Uterus (tissue), 4 donors: Measurements from ENCODE around the gene SAMD1. TPM values are rescaled to one million over a fixed set of nuclear protein-coding genes. Genes with fewer than 3 reads are reported as not detected.

ENCODE experiments used
- DNase-seq, 2 donors: peaks; one replicate each; pipeline ENCODE4 v3.0.0-alpha.2; 2019 to 2020
- H3K27ac ChIP-seq, 2 donors: fragments of 200-600 bp; sonication (generic); 1 replicate in 1 of 2; 2 replicates in 1 of 2; pipeline ENCODE4 v1.5.1; 2016 to 2018
- H3K27me3 ChIP-seq, 2 donors: fragments of 200-600 bp; sonication (generic); one replicate each; pipeline ENCODE4 v1.5.1; 2018 to 2019; ENCODE audit warnings: control low read depth in 1 of 2
- H3K36me3 ChIP-seq, 2 donors: fragments of 200-600 bp; sonication (generic); one replicate each; pipeline ENCODE4 v1.5.1; 2019; ENCODE audit warnings: control low read depth in 1 of 2
- H3K4me1 ChIP-seq, 2 donors: fragments of 200-600 bp; sonication (generic); one replicate each; pipeline ENCODE4 v1.5.1; 2018 to 2019; ENCODE audit warnings: control low read depth in 1 of 2
- H3K4me3 ChIP-seq, 2 donors: fragments of 200-600 bp; sonication (generic); 1 replicate in 1 of 2; 2 replicates in 1 of 2; pipeline ENCODE4 v1.5.1; 2018 to 2019; ENCODE audit warnings: mild to moderate bottlenecking in 1 of 2
- H3K9me3 ChIP-seq, 2 donors: fragments of 200-600 bp; sonication (generic); one replicate each; pipeline ENCODE4 v1.5.1; 2019; ENCODE audit warnings: control low read depth in 1 of 2
- POLR2A ChIP-seq, 2 donors: fragments of 450-650 bp; IDR thresholded peaks; one replicate each; pipeline ENCODE4 v1.6.1; 2016; ENCODE audit warnings: antibody characterized with exemption in 2 of 2, mild to moderate bottlenecking in 1 of 2, moderate library complexity in 1 of 2
- intact Hi-C: fragments of 100-400 bp; cut with DNase I; formaldehyde crosslinking; loops from one replicate; pipeline ENCODE4 v1.15.1; 2023; ENCODE audit warnings: low total_unique reads
- total RNA-seq, 4 donors: library from RNA; depleted of rRNA in 3 of 4; stranded (reverse); fragments of >200 nt in 3 of 4; gene quantifications; one replicate each; pipeline versions ENCODE4 v1.1.0 to v1.2.4, GENCODE V29; 2014 to 2023
- TF ChIP-seq, protein P1 (sequence below), 4 experiments: fragments of 200-600 bp in 2 of 4; fragments of 450-650 bp in 2 of 4; sonication (generic) in 2 of 4; IDR thresholded peaks; one replicate each; pipeline ENCODE4 v1.5.1; 2016 to 2019; ENCODE audit warnings: antibody characterized with exemption in 4 of 4, mild to moderate bottlenecking in 2 of 4, moderate library complexity in 1 of 4
- donor health status: DM: yes; HTN: yes; CAD: no.

SAMD1 gene
- total RNA-seq, 4 donors from 2014 or later = 6.9 to 57.8 (median 24.1) TPM

DNA sequence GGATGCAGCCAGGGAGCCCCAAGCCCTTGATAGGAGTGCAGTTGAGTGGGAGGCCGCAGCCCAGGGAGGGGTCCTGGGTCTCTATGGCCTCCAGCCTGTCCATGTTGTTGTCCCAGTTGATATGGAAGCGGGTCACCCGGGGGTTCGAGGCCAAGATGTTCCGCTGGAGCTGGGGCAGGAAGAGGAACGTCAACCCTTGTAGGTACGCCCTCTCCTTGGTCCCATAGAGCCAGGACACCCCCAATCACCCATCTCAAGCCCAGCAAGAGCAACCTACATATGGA is 29.9 kb upstream of the SAMD1 start:
- intact Hi-C loops = no loop called here
- Histone ChIP-seq H3K27me3 (no peaks in the 10 kb centered on the region), H3K4me3 (no peak overlapping the region), H3K4me1 (peaks cover 8 to 14% of the 10 kb centered on the region in 2 donors), H3K27ac (peak overlapping the region; percentile 93 to 100), H3K9me3 (no peaks in the 10 kb centered on the region), H3K36me3 (no peaks in the 10 kb centered on the region)
- DNase-seq = no peak
- TF ChIP-seq, protein P1, sequence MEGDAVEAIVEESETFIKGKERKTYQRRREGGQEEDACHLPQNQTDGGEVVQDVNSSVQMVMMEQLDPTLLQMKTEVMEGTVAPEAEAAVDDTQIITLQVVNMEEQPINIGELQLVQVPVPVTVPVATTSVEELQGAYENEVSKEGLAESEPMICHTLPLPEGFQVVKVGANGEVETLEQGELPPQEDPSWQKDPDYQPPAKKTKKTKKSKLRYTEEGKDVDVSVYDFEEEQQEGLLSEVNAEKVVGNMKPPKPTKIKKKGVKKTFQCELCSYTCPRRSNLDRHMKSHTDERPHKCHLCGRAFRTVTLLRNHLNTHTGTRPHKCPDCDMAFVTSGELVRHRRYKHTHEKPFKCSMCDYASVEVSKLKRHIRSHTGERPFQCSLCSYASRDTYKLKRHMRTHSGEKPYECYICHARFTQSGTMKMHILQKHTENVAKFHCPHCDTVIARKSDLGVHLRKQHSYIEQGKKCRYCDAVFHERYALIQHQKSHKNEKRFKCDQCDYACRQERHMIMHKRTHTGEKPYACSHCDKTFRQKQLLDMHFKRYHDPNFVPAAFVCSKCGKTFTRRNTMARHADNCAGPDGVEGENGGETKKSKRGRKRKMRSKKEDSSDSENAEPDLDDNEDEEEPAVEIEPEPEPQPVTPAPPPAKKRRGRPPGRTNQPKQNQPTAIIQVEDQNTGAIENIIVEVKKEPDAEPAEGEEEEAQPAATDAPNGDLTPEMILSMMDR (IDR thresholded peaks at IDR 0.05) = no peak
- TF ChIP-seq POLR2A (IDR thresholded peaks at IDR 0.05) = no peak

DNA sequence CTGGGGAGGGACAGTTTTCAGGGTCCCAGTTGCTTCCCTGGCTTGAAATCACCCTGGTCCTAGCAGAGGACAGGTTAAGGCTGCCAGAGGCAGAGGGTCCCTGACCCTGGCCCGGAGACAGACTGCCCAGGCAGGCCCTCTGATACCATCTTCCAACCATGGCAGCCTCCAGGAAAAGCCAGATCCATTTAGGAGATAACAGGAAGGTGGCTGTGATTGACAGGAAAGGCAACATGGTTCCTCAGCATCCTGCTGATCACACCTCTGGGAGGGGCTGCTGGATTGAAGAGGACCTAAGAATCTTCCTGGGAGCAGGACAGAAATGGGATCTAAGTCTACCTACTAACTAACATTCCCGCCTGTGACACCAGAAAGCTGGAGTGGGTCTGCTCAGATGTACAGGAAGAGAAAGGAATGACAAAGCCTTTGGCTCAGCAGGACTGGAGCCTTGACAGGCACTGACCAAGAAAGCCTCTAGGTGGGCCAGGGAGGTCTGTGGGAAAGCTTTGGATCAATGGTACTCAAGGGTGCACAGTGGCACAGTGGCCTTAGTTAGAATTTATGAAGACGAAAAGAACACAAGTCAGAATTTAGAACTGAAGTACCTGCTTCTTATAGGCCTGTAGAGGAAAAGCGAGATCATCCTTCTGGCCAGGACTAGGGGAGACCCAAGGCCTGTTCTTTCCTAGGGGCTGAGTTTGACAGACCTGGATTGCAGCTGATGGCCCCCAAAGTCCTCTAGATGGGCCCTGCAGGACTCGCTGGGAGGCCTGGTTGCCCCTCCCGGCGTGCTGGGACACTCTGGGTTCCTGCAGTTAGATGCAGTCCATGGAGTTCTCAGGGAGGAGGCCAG is 29.3 kb upstream of the SAMD1 start:
- TF ChIP-seq, protein P1 (IDR thresholded peaks at IDR 0.05) = no peak
- TF ChIP-seq POLR2A (IDR thresholded peaks at IDR 0.05) = no peak
- Histone ChIP-seq H3K4me1 (peaks cover 8 to 14% of the 10 kb centered on the region in 2 donors), H3K27ac (peak overlapping the region; percentile 93 to 100), H3K4me3 (no peak overlapping the region), H3K27me3 (no peaks in the 10 kb centered on the region), H3K9me3 (no peaks in the 10 kb centered on the region), H3K36me3 (no peaks in the 10 kb centered on the region)
- intact Hi-C loops = no loop called here
- no peak for DNase-seq

DNA sequence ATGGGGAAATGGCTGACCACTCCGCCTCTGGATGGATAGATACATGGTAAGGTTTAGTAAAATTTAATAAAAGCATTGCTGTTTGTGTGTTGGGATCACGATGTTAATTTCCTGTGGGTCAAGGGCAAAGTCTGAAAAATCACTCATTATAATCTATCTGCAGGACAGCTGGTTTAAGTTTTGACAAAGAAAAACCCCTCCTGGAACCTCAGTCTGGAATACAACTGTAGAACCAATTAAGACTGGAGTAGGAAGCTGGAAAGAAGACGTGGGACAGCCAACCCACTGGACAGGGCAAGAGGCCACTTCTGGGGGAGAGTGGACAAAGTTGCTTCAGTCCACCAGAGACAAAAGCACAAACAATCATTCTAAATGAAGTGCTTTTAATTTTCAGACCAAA is 28.6 kb upstream of the SAMD1 start:
- peak overlapping the region; percentile 93 to 100 for H3K27ac ChIP-seq
- no peaks in the 10 kb centered on the region for H3K36me3 ChIP-seq
- no peak for DNase-seq
- H3K9me3 ChIP-seq = no peaks in the 10 kb centered on the region
- intact Hi-C loops = no loop called here
- H3K4me1 ChIP-seq = peaks cover 8 to 15% of the 10 kb centered on the region in 2 donors
- TF ChIP-seq POLR2A (IDR thresholded peaks at IDR 0.05) = no peak
- TF ChIP-seq, protein P1 (IDR thresholded peaks at IDR 0.05) = no peak
- no peaks in the 10 kb centered on the region for H3K27me3 ChIP-seq
- H3K4me3 ChIP-seq = peak overlapping the region; percentile 34 to 54

DNA sequence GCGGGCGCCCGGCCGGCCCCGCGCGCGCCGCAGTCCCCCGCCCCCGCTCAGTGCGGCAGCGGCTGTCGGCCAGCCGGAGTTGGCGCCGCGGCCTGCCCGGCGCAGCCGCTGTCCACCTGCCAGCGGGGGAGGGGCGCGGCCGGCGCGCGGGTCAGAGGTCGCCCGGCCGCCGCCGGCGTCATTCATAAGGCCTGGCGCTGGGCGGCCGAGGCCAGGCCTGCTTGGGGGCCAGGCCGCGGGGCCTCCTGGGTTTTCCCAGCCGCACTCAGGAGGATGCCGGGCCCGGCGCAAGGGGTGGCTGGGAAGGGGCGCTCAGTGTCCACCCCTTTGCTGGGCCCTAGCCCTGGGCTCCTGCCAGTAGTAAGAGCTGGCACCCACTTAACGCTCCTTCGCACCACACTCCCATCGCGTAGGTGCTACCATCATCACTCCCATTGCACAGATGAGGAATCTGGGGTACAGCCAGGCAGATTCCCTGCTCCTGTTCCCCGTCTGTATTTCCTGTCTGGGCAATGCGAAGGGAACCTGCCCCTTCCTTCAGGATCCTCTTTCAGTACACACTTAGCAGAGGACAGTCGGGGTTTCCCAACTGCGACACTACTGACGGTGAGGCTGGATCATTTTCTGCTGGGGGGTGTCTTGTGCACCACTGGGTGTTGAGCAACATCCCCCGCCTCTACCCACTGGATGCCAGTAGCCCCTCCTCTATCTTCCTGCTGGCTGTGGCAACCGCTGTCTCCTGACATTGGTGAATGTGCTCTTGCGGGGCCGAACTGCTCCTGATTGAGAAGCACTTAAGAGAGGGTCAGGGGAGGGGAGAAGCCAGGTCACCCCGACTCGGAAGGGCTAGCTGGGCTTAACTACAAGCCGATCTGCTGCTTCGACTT is 27.9 kb upstream of the SAMD1 start:
- DNase-seq = peak; percentile 87 to 91
- Histone ChIP-seq H3K27me3 (no peaks in the 10 kb centered on the region), H3K4me1 (peaks cover 9 to 22% of the 10 kb centered on the region in 2 donors), H3K9me3 (no peaks in the 10 kb centered on the region), H3K36me3 (no peaks in the 10 kb centered on the region), H3K4me3 (peak overlapping the region; percentile 34 to 54), H3K27ac (peak overlapping the region; percentile 93 to 100)
- intact Hi-C loops = no loop called here
- TF ChIP-seq, protein P1 (IDR thresholded peaks at IDR 0.05) = peak in 1 of 4 experiments; percentile 1
- peak; percentile 32 to 61 for TF ChIP-seq POLR2A (IDR thresholded peaks at IDR 0.05)
